Erythroblast (primary cell): Measurements from ENCODE around the gene LPO.

Experiments used
- DNase-seq, 2 experiments: peaks; one replicate each; lab custom pipeline; 2025; lab: John Stamatoyannopoulos, UW
- GATA1 ChIP-seq: IDR thresholded peaks from 2 replicates; pipeline ENCODE4 v1.6.1; 2011; ENCODE audit warnings: low read depth, mild to moderate bottlenecking, control low read depth, low read length, moderate library complexity
- POLR2A ChIP-seq: IDR thresholded peaks from 2 replicates; pipeline ENCODE4 v1.6.1; 2011; ENCODE audit warnings: mild to moderate bottlenecking, low read length

Gene LPO

GRCh38 chr17:58280480-58281217 lies 42.3 kb downstream of the LPO start, which contains the start of gene MPO:
TSS of gene MPO (minus strand) at chr17:58280935. CDS start at chr17:58280758, 177 bp downstream.
- TF ChIP-seq POLR2A (no peak), GATA1 (no peak)
- no peak for DNase-seq

GRCh38 chr17:58281511-58282011 lies 43.2 kb downstream of the LPO start:
- TF ChIP-seq POLR2A (no peak), GATA1 (no peak)
- DNase-seq: no peak

DNA sequence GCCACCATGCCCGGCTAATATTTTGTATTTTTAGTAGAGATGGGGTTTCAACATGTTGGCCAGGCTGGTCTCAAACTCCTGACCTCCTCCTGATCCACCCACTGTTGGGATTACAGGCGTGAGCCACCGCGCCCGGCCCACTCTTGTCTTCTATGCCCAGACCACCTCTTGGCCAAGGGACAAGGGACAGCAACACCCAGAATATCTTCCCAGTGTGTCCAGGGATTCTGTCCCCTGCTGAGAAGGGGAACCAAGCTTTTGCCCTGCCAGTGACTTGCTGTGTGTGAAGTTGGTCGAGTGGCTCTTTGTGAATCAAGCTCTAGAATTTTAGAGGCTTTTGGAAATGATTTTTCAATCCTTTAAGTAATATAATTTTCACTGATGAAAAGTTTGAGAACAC lies 44.1 kb downstream of the LPO start:
- no peak for DNase-seq
- TF ChIP-seq POLR2A (no peak), GATA1 (no peak)

- TF ChIP-seq POLR2A (no peak), GATA1 (no peak)
- no peak for DNase-seq
Measured at GRCh38 chr17:58283674-58284612, 45.6 kb downstream of the LPO start.

GRCh38 chr17:58284613-58285421 lies 46.4 kb downstream of the LPO start:
- no peak for DNase-seq
- TF ChIP-seq POLR2A (no peak), GATA1 (no peak)

- peak in 1 of 2 experiments; percentile 14 for DNase-seq
- TF ChIP-seq POLR2A: no peak
- no peak for TF ChIP-seq GATA1
Measured at GRCh38 chr17:58285422-58285810, 47.0 kb downstream of the LPO start.

DNA sequence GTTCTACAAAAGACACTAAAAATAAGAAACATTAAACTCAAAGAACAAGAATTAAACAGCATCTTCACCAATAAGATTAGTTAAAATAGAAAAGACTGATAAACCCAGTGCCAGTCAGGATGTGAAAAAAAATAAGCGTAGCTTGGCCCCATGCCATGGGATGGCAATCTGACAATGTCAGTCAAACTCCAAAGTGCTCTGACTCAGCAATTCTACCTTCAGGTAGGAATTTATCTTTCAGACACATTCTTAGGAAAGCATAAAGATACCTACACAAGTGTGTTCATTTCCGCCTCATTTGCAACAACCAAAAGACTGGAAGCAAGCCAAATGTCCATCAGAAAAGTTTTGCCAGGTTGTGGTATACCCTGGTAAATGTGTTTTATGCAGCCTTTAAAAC lies 51.5 kb downstream of the LPO start:
- DNase-seq: peak in 1 of 2 experiments; percentile 10
- TF ChIP-seq GATA1 (no peak), POLR2A (no peak)

- TF ChIP-seq GATA1 (no peak), POLR2A (no peak)
Measured at GRCh38 chr17:58291246-58291645, 52.9 kb downstream of the LPO start.

DNA sequence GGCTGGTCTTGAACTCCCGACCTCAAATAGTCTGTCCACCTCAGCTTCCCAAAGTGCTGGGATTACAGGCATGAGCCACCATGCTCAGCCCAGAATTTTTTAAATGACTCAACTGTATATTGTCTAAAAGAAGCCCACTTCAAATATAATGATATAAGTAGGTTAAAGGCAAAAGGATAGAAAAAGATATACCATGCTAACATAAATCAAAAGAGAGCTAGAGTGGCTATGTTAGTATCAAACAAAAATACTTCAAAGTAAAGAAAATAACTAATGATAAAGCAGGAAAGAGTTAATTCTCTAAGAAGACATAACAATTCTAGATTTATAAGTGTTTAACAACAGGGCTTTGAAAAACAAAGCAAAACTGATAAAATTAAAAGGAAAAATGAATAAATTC lies 55.6 kb downstream of the LPO start:
- no peak for TF ChIP-seq GATA1
- TF ChIP-seq POLR2A: no peak
- no peak for DNase-seq

More at GRCh38 chr17:58291246-58291645, 52.9 kb downstream of the LPO start:
- DNase-seq: no peak

- DNase-seq: no peak
- TF ChIP-seq POLR2A (no peak), GATA1 (no peak)
Measured at GRCh38 chr17:58300336-58300735, 62.0 kb downstream of the LPO start.

GRCh38 chr17:58301504-58302150 lies 63.2 kb downstream of the LPO start:
- DNase-seq: no peak
- no peak for TF ChIP-seq GATA1
- no peak for TF ChIP-seq POLR2A

DNA sequence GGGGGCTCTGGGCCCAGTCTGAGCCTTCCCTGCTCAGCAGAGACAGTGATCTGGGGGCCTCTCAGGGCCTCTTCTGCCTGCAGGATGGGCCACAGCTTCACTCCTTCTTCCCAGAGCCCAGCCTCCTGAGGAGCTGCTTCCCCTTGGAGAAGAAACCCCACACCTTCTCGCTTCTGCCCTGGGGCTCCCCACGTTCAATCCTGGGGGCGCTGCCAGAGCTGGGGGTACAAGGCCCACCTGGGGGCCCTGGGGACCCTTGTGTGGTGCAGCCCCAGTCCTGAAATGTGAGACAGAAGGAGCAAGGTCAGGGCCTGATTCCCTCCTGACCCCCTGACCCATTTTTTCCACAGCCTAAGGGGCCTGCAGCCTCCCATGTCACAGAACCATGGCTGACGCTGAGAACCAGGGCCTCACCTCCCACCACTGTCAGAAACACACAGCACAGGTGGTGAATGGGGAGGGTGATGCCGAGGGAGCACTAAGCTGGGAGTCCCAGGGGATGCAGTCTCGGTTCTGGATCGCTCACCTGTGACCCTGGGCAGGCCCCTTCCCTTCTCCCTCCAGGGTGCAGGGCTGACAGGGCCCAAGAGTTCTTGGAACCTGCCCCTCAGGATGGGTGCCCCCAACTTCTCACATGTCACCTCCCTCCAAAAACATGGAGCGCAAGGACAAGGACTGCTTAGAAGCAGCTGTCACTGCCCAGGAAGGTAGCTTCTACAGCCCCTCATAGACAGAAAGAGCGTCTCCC lies 64.0 kb downstream of the LPO start:
- DNase-seq: no peak
- no peak for TF ChIP-seq POLR2A
- no peak for TF ChIP-seq GATA1
